ENCODE results near the gene IFT122.

- no peak for TF ChIP-seq CTCF (IDR thresholded peaks at IDR 0.05)
- TF ChIP-seq POLR2A (IDR thresholded peaks at IDR 0.05), result no peak
- TF ChIP-seq EP300 (IDR thresholded peaks at IDR 0.05), result no peak
Observed at GRCh38 chr3:129419476-129419875, 20.5 kb upstream of the IFT122 start.
